Measurements from ENCODE around the gene ZC3H4. TPM values are rescaled to one million over a fixed set of nuclear protein-coding genes. Genes with fewer than 3 reads are reported as not detected.

Gene ZC3H4
- total and polyA plus RNA-seq, 2 of the 8 experiments (the other 6 are each of a cell fraction or from before 2014, with no cell fraction given), result 6.6 to 92.0 TPM

DNA sequence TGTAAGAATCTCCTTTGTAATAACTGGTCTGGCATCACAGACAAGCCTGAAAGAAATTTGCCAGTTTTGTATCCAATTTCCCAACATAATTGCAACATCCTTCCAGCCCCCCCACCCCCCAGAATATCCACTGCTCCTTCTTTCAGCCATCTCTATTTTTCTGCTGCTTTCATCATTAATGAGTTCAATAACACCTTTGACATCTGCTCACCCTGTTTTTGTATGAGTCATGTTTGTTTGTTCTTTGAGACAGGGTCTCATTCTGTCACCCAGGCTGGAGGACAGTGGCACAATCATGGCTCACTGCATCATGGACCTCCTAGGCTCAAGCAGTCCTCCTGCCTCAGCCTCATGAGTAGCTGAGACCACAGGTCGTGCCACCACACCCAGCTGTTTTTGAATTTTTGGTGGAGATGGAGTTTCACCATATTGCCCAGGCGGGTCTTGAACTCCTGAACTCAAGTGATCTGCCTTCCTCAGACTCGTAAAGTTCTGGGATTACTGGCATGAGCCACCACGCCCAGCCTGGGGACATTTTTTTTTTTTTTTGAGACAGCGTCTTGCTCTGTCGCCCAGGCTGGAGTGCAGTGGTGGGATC lies 7.0 kb upstream of the ZC3H4 start:
- ChIA-PET POLR2A (ENCODE audit: partially characterized antibody) (interaction anchor here (0.6 to 3.9 kb wide), 5 partner anchors 12 to 103 kb away, joined by 3 to 14 read pairs (median 3); no protein-coding TSS in a partner anchor), CTCF (ENCODE audit: partially characterized antibody) (interaction anchor here (0.7 to 1.5 kb wide), 3 partner anchors 28 to 579 kb away, joined by 3 to 6 read pairs (median 3); no protein-coding TSS in a partner anchor)
- Histone ChIP-seq H2AFZ (ENCODE audit: low read length) (no peak overlapping the region), H2AK5ac (ENCODE audit: low read depth, low read length) (no peak overlapping the region), H4K91ac (replicated peaks; ENCODE audit: insufficient read length, low read length) (no peak overlapping the region), H2BK5ac (ENCODE audit: low read depth, low read length) (no peak overlapping the region), H2BK120ac (replicated peaks; ENCODE audit: low read depth, low read length) (no peak overlapping the region), H3K9ac (replicated peaks in 1 of 4; ENCODE audit: extremely low read depth in 1 of 4, low read depth in 3 of 4, low read length in 3 of 4) (no peak overlapping the region), H2BK20ac (ENCODE audit: low read length) (no peak overlapping the region), H3K79me2 (ENCODE audit: control insufficient read depth in 1 of 2, insufficient read depth in 2 of 2, low read length in 2 of 2) (no peaks in the 10 kb centered on the region), H3K4me2 (ENCODE audit: insufficient read depth in 1 of 2, low read depth in 2 of 2, low read length in 2 of 2) (no peak overlapping the region), H3K4me1 (replicated peaks in 1 of 4; ENCODE audit: control insufficient read depth in 3 of 4, insufficient read depth in 4 of 4, low read length in 3 of 4) (peaks cover 0 to 4% (median 1%) of the 10 kb centered on the region in 4 experiments; a peak in 1 of 7 replicates), H3K27me3 (replicated peaks in 1 of 4; ENCODE audit: control insufficient read depth in 3 of 4, extremely low read depth in 1 of 4, insufficient read depth in 3 of 4, low read length in 3 of 4) (no peaks in the 10 kb centered on the region), H3K4ac (replicated peaks; ENCODE audit: insufficient read length, low read depth, low read length) (no peak overlapping the region), H3K18ac (ENCODE audit: extremely low read depth, low read length) (no peak overlapping the region), H3K27ac (ENCODE audit: low read depth, low read length) (no peak overlapping the region), H4K5ac (ENCODE audit: insufficient read length, low read depth, low read length) (no peak overlapping the region), H3K14ac (ENCODE audit: insufficient read length) (no peak overlapping the region), H3K9me3 (ENCODE audit: insufficient read depth in 2 of 2, low read depth in 1 of 2, low read length in 1 of 2) (no peaks in the 10 kb centered on the region), H4K8ac (ENCODE audit: extremely low read depth, insufficient read depth, low read length) (no peak overlapping the region), H2BK12ac (ENCODE audit: low read depth, low read length) (no peak overlapping the region), H4K20me1 (replicated peaks in 1 of 2; ENCODE audit: control insufficient read depth in 1 of 2, insufficient read depth in 2 of 2, low read length in 2 of 2) (no peaks in the 10 kb centered on the region), H3K56ac (replicated peaks; ENCODE audit: insufficient read length, low read depth, low read length) (no peak overlapping the region), H2BK15ac (ENCODE audit: low read length) (0 out of 2 replicates have a peak overlapping the region, but pooled peaks have one; percentile 8), H3K36me3 (ENCODE audit: control insufficient read depth in 2 of 4, insufficient read depth in 4 of 4, low read length in 3 of 4) (no peaks in the 10 kb centered on the region), H3K4me3 (ENCODE audit: extremely low read depth in 1 of 4, insufficient read depth in 2 of 4, low read depth in 3 of 4, low read length in 4 of 4) (no peak overlapping the region), H3K23ac (ENCODE audit: insufficient read length) (no peak overlapping the region), H3K23me2 (ENCODE audit: low read depth, low read length) (no peaks in the 10 kb centered on the region), H3K79me1 (ENCODE audit: low read depth, low read length) (no peaks in the 10 kb centered on the region)
- no peak for FAIRE-seq
- no peak for DNase-seq (ENCODE audit: low read depth in 1 of 2, low spot score in 2 of 2)
- WGBS, 2 experiments (ENCODE audit: extremely low coverage in 1 of 2, insufficient coverage in 1 of 2, insufficient read length in 1 of 2, insufficient replicate concordance in 2 of 2, low coverage in 1 of 2, low lambda C conversion rate in 2 of 2, missing lambda C conversion rate in 1 of 2), result 86% methylated on average over 6 of the region's 6 CpGs; no CpG with 5 or more reads in 1 of the 2 experiments
- TF ChIP-seq, protein P1, sequence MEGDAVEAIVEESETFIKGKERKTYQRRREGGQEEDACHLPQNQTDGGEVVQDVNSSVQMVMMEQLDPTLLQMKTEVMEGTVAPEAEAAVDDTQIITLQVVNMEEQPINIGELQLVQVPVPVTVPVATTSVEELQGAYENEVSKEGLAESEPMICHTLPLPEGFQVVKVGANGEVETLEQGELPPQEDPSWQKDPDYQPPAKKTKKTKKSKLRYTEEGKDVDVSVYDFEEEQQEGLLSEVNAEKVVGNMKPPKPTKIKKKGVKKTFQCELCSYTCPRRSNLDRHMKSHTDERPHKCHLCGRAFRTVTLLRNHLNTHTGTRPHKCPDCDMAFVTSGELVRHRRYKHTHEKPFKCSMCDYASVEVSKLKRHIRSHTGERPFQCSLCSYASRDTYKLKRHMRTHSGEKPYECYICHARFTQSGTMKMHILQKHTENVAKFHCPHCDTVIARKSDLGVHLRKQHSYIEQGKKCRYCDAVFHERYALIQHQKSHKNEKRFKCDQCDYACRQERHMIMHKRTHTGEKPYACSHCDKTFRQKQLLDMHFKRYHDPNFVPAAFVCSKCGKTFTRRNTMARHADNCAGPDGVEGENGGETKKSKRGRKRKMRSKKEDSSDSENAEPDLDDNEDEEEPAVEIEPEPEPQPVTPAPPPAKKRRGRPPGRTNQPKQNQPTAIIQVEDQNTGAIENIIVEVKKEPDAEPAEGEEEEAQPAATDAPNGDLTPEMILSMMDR (IDR thresholded peaks at IDR 0.05; ENCODE audit: control extremely low read depth in 1 of 3, insufficient read depth in 1 of 3, low read depth in 1 of 3, low read length in 3 of 3), result no peak
- TF ChIP-seq TAF1 (IDR thresholded peaks at IDR 0.05; ENCODE audit: low read depth, low read length) (no peak), SIX5 (IDR thresholded peaks at IDR 0.05; ENCODE audit: low read depth, low read length) (no peak), RAD21 (IDR thresholded peaks at IDR 0.05 in 1 of 2, conservative IDR thresholded peaks at IDR 0.05 in 1 of 2; ENCODE audit: low read depth in 2 of 2, low read length in 2 of 2) (no peak), NANOG (IDR thresholded peaks at IDR 0.05; ENCODE audit: insufficient read depth, low read depth, low read length, poor library complexity, severe bottlenecking) (no peak), SUZ12 (IDR thresholded peaks at IDR 0.05; ENCODE audit: low read length) (no peak)
- TF ChIP-seq, protein P2, sequence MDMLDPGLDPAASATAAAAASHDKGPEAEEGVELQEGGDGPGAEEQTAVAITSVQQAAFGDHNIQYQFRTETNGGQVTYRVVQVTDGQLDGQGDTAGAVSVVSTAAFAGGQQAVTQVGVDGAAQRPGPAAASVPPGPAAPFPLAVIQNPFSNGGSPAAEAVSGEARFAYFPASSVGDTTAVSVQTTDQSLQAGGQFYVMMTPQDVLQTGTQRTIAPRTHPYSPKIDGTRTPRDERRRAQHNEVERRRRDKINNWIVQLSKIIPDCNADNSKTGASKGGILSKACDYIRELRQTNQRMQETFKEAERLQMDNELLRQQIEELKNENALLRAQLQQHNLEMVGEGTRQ (IDR thresholded peaks at IDR 0.05; ENCODE audit: low read length), result no peak
- TF ChIP-seq, protein P3, sequence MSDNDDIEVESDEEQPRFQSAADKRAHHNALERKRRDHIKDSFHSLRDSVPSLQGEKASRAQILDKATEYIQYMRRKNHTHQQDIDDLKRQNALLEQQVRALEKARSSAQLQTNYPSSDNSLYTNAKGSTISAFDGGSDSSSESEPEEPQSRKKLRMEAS (IDR thresholded peaks at IDR 0.05), result no peak
